Measurements from ENCODE around the gene TACC2. TPM values are rescaled to one million over a fixed set of nuclear protein-coding genes. Genes with fewer than 3 reads are reported as not detected.

The TACC2 gene
- total RNA-seq, 5 donors from 2014 or later (not counting 1 experiment from before 2014, with no cell fraction given): 0.46 to 0.70 (median 0.60) TPM; not detected in 2

- no peaks in the 10 kb centered on the region for H3K4me1 Mint-ChIP-seq
- no peaks in the 10 kb centered on the region for H3K9me3 Mint-ChIP-seq
- peaks cover 0 to 16% of the 10 kb centered on the region in 2 experiments for H3K27me3 ChIP-seq (replicated peaks in 1 of 2; ENCODE audit: control insufficient read depth in 2 of 2, extremely low read depth in 1 of 2, insufficient read depth in 2 of 2, low read length in 1 of 2)
- WGBS (ENCODE audit: insufficient coverage): 86% methylated on average over 1 of the region's 3 CpGs
- no peak overlapping the region for H3K4me3 ChIP-seq (ENCODE audit: control insufficient read depth in 1 of 2, extremely low read depth in 1 of 2, low read length in 1 of 2)
- H3K4me3 Mint-ChIP-seq: no peak overlapping the region
- H3K9me3 ChIP-seq: no peaks in the 10 kb centered on the region
- ChIA-PET POLR2A (no interaction called here), CTCF (no interaction called here)
- no peak for DNase-seq
- H3K4me1 ChIP-seq (ENCODE audit: control insufficient read depth in 1 of 2, extremely low read depth in 1 of 2, insufficient read depth in 2 of 2, low read length in 2 of 2): no peaks in the 10 kb centered on the region
- no peak overlapping the region for H3K27ac Mint-ChIP-seq
- no peak for ATAC-seq (replicated peaks in 1 of 4)
- no peak overlapping the region for H3K27ac ChIP-seq (ENCODE audit: low read length)
- H3K36me3 Mint-ChIP-seq: no peaks in the 10 kb centered on the region
- no peaks in the 10 kb centered on the region for H3K36me3 ChIP-seq (ENCODE audit: control insufficient read depth in 2 of 2, extremely low read depth in 1 of 2, insufficient read depth in 1 of 2, low read length in 1 of 2)
- no peaks in the 10 kb centered on the region for H3K27me3 Mint-ChIP-seq
Measured at GRCh38 chr10:122232769-122233168, 243.8 kb downstream of the TACC2 start.

- Histone ChIP-seq H3K27me3 (replicated peaks in 1 of 2; ENCODE audit: control insufficient read depth in 2 of 2, extremely low read depth in 1 of 2, insufficient read depth in 2 of 2, low read length in 1 of 2) (peaks cover 0 to 14% of the 10 kb centered on the region in 2 experiments), H3K4me1 (ENCODE audit: control insufficient read depth in 1 of 2, extremely low read depth in 1 of 2, insufficient read depth in 2 of 2, low read length in 2 of 2) (no peaks in the 10 kb centered on the region), H3K4me3 (ENCODE audit: control insufficient read depth in 1 of 2, extremely low read depth in 1 of 2, low read length in 1 of 2) (no peak overlapping the region), H3K36me3 (ENCODE audit: control insufficient read depth in 2 of 2, extremely low read depth in 1 of 2, insufficient read depth in 1 of 2, low read length in 1 of 2) (no peaks in the 10 kb centered on the region), H3K27ac (ENCODE audit: low read length) (no peak overlapping the region), H3K9me3 (no peaks in the 10 kb centered on the region)
- CTCF ChIA-PET: no interaction called here
- Mint-ChIP-seq H3K27me3 (no peaks in the 10 kb centered on the region), H3K27ac (no peak overlapping the region), H3K36me3 (no peaks in the 10 kb centered on the region), H3K4me3 (no peak overlapping the region), H3K4me1 (no peaks in the 10 kb centered on the region), H3K9me3 (no peaks in the 10 kb centered on the region)
- DNase-seq: no peak
- ATAC-seq (replicated peaks in 1 of 4): no peak
- WGBS (ENCODE audit: insufficient coverage): 83% methylated on average over 8 of the region's 11 CpGs
- POLR2A ChIA-PET: no interaction called here
Measured at GRCh38 chr10:122233857-122234348, 244.9 kb downstream of the TACC2 start.

GRCh38 chr10:122234416-122234815, 245.5 kb downstream of the TACC2 start:
- Histone ChIP-seq H3K4me3 (ENCODE audit: control insufficient read depth in 1 of 2, extremely low read depth in 1 of 2, low read length in 1 of 2) (no peak overlapping the region), H3K9me3 (no peaks in the 10 kb centered on the region), H3K4me1 (ENCODE audit: control insufficient read depth in 1 of 2, extremely low read depth in 1 of 2, insufficient read depth in 2 of 2, low read length in 2 of 2) (no peaks in the 10 kb centered on the region), H3K27me3 (replicated peaks in 1 of 2; ENCODE audit: control insufficient read depth in 2 of 2, extremely low read depth in 1 of 2, insufficient read depth in 2 of 2, low read length in 1 of 2) (peaks cover 0 to 14% of the 10 kb centered on the region in 2 experiments), H3K36me3 (ENCODE audit: control insufficient read depth in 2 of 2, extremely low read depth in 1 of 2, insufficient read depth in 1 of 2, low read length in 1 of 2) (no peaks in the 10 kb centered on the region), H3K27ac (ENCODE audit: low read length) (no peak overlapping the region)
- Mint-ChIP-seq H3K27me3 (no peaks in the 10 kb centered on the region), H3K4me3 (no peak overlapping the region), H3K36me3 (no peaks in the 10 kb centered on the region), H3K4me1 (no peaks in the 10 kb centered on the region), H3K9me3 (no peaks in the 10 kb centered on the region), H3K27ac (no peak overlapping the region)
- WGBS (ENCODE audit: insufficient coverage): no CpG with 5 or more reads among the region's 2 CpGs
- ATAC-seq (replicated peaks in 1 of 4) (no peak), DNase-seq (no peak)
- CTCF ChIA-PET: no interaction called here
- POLR2A ChIA-PET: no interaction called here

GRCh38 chr10:122236690-122237306, 247.8 kb downstream of the TACC2 start:
- CTCF ChIA-PET: no interaction called here
- POLR2A ChIA-PET: no interaction called here

GRCh38 chr10:122237331-122237990, 248.5 kb downstream of the TACC2 start:
- POLR2A ChIA-PET: no interaction called here
- H3K4me3 Mint-ChIP-seq: no peak overlapping the region
- no peaks in the 10 kb centered on the region for H3K36me3 ChIP-seq (ENCODE audit: control insufficient read depth in 2 of 2, extremely low read depth in 1 of 2, insufficient read depth in 1 of 2, low read length in 1 of 2)
- H3K4me1 Mint-ChIP-seq: no peaks in the 10 kb centered on the region
- WGBS (ENCODE audit: insufficient coverage): 90% methylated on average over 10 of the region's 17 CpGs
- H3K36me3 Mint-ChIP-seq: no peaks in the 10 kb centered on the region
- H3K27ac ChIP-seq (ENCODE audit: low read length): no peak overlapping the region
- H3K4me3 ChIP-seq (ENCODE audit: control insufficient read depth in 1 of 2, extremely low read depth in 1 of 2, low read length in 1 of 2): no peak overlapping the region
- no peak for DNase-seq
- CTCF ChIA-PET: no interaction called here
- H3K9me3 ChIP-seq: no peaks in the 10 kb centered on the region
- H3K9me3 Mint-ChIP-seq: no peaks in the 10 kb centered on the region
- no peak overlapping the region for H3K27ac Mint-ChIP-seq
- H3K4me1 ChIP-seq (ENCODE audit: control insufficient read depth in 1 of 2, extremely low read depth in 1 of 2, insufficient read depth in 2 of 2, low read length in 2 of 2): no peaks in the 10 kb centered on the region
- H3K27me3 ChIP-seq (replicated peaks in 1 of 2; ENCODE audit: control insufficient read depth in 2 of 2, extremely low read depth in 1 of 2, insufficient read depth in 2 of 2, low read length in 1 of 2): peaks cover 0 to 17% of the 10 kb centered on the region in 2 experiments
- H3K27me3 Mint-ChIP-seq: no peaks in the 10 kb centered on the region
- no peak for ATAC-seq (replicated peaks in 1 of 4)

More at GRCh38 chr10:122236690-122237306, 247.8 kb downstream of the TACC2 start:
- Histone ChIP-seq H3K27ac (ENCODE audit: low read length) (no peak overlapping the region), H3K4me1 (ENCODE audit: control insufficient read depth in 1 of 2, extremely low read depth in 1 of 2, insufficient read depth in 2 of 2, low read length in 2 of 2) (no peaks in the 10 kb centered on the region), H3K27me3 (replicated peaks in 1 of 2; ENCODE audit: control insufficient read depth in 2 of 2, extremely low read depth in 1 of 2, insufficient read depth in 2 of 2, low read length in 1 of 2) (peaks cover 0 to 17% of the 10 kb centered on the region in 2 experiments), H3K36me3 (ENCODE audit: control insufficient read depth in 2 of 2, extremely low read depth in 1 of 2, insufficient read depth in 1 of 2, low read length in 1 of 2) (no peaks in the 10 kb centered on the region), H3K9me3 (no peaks in the 10 kb centered on the region), H3K4me3 (ENCODE audit: control insufficient read depth in 1 of 2, extremely low read depth in 1 of 2, low read length in 1 of 2) (no peak overlapping the region)
- Mint-ChIP-seq H3K4me1 (no peaks in the 10 kb centered on the region), H3K9me3 (no peaks in the 10 kb centered on the region), H3K4me3 (no peak overlapping the region), H3K27me3 (no peaks in the 10 kb centered on the region), H3K27ac (no peak overlapping the region), H3K36me3 (no peaks in the 10 kb centered on the region)
- ATAC-seq (replicated peaks in 1 of 4) (no peak), DNase-seq (no peak)
- 85% methylated on average over 2 of the region's 5 CpGs for WGBS (ENCODE audit: insufficient coverage)

- CTCF ChIA-PET: no interaction called here
- H3K27ac ChIP-seq (ENCODE audit: low read length): no peak overlapping the region
- 84% methylated on average over 8 of the region's 10 CpGs for WGBS (ENCODE audit: insufficient coverage)
- H3K4me1 ChIP-seq (ENCODE audit: control insufficient read depth in 1 of 2, extremely low read depth in 1 of 2, insufficient read depth in 2 of 2, low read length in 2 of 2): no peaks in the 10 kb centered on the region
- H3K36me3 ChIP-seq (ENCODE audit: control insufficient read depth in 2 of 2, extremely low read depth in 1 of 2, insufficient read depth in 1 of 2, low read length in 1 of 2): no peaks in the 10 kb centered on the region
- Mint-ChIP-seq H3K9me3 (no peaks in the 10 kb centered on the region), H3K27ac (no peak overlapping the region), H3K4me1 (no peaks in the 10 kb centered on the region), H3K27me3 (no peaks in the 10 kb centered on the region), H3K4me3 (no peak overlapping the region), H3K36me3 (no peaks in the 10 kb centered on the region)
- H3K27me3 ChIP-seq (replicated peaks in 1 of 2; ENCODE audit: control insufficient read depth in 2 of 2, extremely low read depth in 1 of 2, insufficient read depth in 2 of 2, low read length in 1 of 2): peaks cover 0 to 7% of the 10 kb centered on the region in 2 experiments
- no peak overlapping the region for H3K4me3 ChIP-seq (ENCODE audit: control insufficient read depth in 1 of 2, extremely low read depth in 1 of 2, low read length in 1 of 2)
- H3K9me3 ChIP-seq: no peaks in the 10 kb centered on the region
- ATAC-seq (replicated peaks in 1 of 4) (no peak), DNase-seq (no peak)
- POLR2A ChIA-PET: no interaction called here
Measured at GRCh38 chr10:122239578-122240257, 250.8 kb downstream of the TACC2 start.
